ENCODE results near the gene COL1A1. TPM values are rescaled to one million over a fixed set of nuclear protein-coding genes. Genes with fewer than 3 reads are reported as not detected.
A peak's percentile ranks its signal among the peaks of the same experiment; 100 is the strongest.

COL1A1 gene
- total RNA-seq, 2 experiments from 2014 or later: 0.95 to 1.7 TPM

DNA sequence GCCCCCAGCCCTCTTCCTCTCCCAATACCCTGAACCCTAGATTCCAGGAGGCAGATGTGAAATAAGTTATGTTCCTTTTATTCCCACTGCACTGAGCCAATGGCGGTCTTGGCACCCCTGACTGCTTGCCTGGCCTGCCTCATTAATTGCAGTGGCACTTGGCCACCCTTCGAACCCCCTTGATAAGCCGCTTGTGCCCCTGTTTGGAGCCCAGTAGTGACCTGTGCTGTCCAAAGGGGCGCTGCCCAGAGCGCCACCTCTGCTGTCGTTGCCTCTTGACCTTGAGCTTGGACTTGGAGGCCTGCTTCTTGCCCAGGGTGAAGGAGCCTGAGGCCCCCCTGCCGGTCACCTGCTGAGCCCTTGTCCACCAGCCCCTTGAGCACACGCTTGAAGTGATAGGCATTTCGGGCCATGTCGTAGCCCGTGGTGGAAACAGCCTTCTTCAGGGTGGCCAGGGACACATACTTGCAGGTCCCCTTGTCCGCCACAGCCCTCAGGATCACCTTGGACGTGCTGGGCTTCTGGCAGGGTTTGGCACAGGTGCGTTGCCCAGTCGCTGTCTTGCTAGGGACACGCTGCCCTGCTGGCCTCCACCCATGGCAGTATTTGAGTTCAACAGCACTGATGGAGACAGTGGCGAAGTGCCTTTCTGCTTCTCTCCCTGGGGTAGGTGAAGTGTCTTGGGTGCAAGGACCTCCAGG is 29.9 kb downstream of the COL1A1 start:
- CTCF ChIA-PET: interaction anchor here (0.9 to 4.0 kb wide), 6 partner anchors 10 to 126 kb away, joined by 4 to 49 read pairs (median 8); no protein-coding TSS in a partner anchor

DNA sequence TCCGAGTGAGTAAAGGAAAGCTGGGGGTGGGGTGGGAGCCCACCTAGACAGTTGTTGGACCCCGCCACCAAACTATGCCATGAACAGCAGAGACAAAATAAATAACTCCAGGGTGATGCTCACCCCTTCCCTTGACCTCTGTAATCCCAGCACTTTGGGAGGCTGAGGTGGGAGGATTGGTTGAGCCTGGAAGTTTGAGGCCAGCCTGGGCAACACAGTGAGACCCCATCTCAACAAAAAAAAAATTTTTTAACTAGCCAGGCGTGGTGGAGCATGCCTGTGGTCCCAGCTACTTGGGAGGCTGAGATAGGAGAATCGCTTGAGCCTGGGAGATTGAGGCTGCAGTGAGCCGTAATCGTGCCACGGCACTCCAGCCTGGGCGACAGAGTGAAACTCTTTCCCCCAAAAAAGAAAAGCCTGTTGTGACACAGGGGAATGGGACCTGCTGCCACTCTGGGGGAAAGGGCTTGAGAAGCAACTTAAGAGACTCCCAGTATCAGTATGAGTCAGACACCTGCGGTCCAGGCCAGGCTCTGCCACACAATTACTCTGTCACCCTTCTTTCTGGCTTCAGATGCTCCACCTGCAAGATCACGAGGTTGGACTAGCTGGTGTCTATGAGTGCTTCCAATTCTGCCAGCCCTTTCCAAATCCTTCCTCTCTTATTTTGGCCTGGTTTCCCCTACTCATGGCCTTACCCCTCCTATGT is 30.6 kb downstream of the COL1A1 start:
- Mint-ChIP-seq H3K27me3 (ENCODE audit: low read depth) (no peaks in the 10 kb centered on the region), H3K9me3 (no peaks in the 10 kb centered on the region), H3K27ac (no peak overlapping the region), H3K36me3 (ENCODE audit: low read depth) (no peaks in the 10 kb centered on the region), H3K4me3 (no peak overlapping the region), H3K4me1 (ENCODE audit: low read depth) (peaks cover 10% of the 10 kb centered on the region)
- intact Hi-C loops (cut with micrococcal nuclease): no loop called here
- CTCF ChIA-PET: interaction anchor here (1.2 to 4.0 kb wide), 11 partner anchors 8 to 130 kb away, joined by 3 to 49 read pairs (median 10); partner anchors contain the start of genes COL1A1 and TMEM92
- no peak for DNase-seq

More for the DNA sequence above, 29.9 kb downstream of the COL1A1 start:
- H3K27ac Mint-ChIP-seq: no peak overlapping the region
- no peak for DNase-seq
- H3K36me3 Mint-ChIP-seq (ENCODE audit: low read depth): no peaks in the 10 kb centered on the region
- no peaks in the 10 kb centered on the region for H3K27me3 Mint-ChIP-seq (ENCODE audit: low read depth)
- H3K4me1 Mint-ChIP-seq (ENCODE audit: low read depth): peaks cover 10% of the 10 kb centered on the region
- no peak overlapping the region for H3K4me3 Mint-ChIP-seq
- intact Hi-C loops (cut with micrococcal nuclease): no loop called here
- no peaks in the 10 kb centered on the region for H3K9me3 Mint-ChIP-seq

DNA sequence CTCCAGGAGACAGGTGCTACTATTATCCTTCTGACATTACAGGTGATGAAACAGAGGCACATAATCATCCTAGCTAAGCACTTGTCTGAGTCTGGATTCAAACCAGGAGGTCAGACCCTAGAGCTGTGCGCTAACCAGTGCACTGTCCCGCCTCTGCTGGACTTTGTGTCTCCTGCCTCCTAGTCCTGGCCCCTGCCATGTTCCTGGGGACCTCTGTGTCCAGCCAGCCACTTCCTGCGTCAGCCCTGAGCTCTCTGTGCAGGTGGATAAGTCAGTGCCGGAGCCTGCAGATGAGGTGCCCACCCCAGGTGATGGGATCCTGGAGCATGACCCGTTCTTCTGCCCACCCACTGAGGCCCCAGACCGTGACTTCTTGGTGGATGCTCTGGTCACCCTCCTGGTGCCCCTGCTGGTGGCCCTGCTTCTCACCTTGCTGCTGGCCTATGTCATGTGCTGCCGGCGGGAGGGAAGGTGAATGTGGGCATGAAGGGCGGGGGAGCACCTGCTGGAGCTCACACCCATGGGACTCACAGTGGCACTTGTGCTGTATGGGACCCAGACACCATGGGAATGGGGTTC is 31.5 kb downstream of the COL1A1 start:
- no peaks in the 10 kb centered on the region for H3K27me3 Mint-ChIP-seq (ENCODE audit: low read depth)
- DNase-seq: no peak
- H3K9me3 Mint-ChIP-seq: no peaks in the 10 kb centered on the region
- intact Hi-C loops (cut with micrococcal nuclease): loop anchor here (1.0 kb wide), 2 partner anchors 28 to 127 kb away; no protein-coding TSS in a partner anchor
- H3K4me1 Mint-ChIP-seq (ENCODE audit: low read depth): peaks cover 10% of the 10 kb centered on the region
- no peak overlapping the region for H3K27ac Mint-ChIP-seq
- no peaks in the 10 kb centered on the region for H3K36me3 Mint-ChIP-seq (ENCODE audit: low read depth)
- CTCF ChIA-PET: interaction anchor here (0.6 to 4.0 kb wide), 43 partner anchors 8 to 330 kb away, joined by 3 to 49 read pairs (median 4); partner anchors contain the start of genes COL1A1, LRRC59 and TMEM92
- no peak overlapping the region for H3K4me3 Mint-ChIP-seq

DNA sequence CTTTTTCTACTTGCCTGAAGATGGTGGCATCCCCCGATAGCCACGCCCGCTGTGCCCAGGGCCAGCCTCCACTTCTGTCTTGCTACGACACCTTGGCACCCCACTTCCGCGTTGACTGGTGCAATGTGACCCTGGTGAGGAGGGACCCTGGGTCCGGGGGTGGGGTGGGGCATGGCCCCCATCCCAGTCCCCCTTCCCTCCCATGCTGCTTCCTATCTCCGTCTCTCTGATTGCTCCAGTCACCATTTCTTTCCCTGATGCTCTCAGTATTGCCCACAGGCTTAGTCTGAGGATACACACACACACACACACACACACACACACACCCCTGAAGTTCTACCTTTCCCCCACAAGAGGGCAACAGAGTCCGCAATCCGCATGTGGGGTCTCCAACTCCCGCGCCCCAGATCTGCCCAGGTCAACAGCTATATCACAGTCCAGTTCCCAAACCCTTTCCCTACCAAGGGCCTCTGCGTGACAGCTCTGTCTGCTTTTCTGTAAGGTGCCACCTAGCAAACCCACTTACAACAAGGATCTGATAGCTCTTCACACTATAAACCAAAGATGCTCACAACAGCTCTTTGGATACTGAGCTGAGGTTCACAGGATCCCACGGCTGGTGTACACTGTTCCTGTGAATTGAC is 32.2 kb downstream of the COL1A1 start:
- H3K4me1 Mint-ChIP-seq (ENCODE audit: low read depth): peaks cover 10% of the 10 kb centered on the region
- H3K27me3 Mint-ChIP-seq (ENCODE audit: low read depth): no peaks in the 10 kb centered on the region
- peak; percentile 57 for DNase-seq
- H3K27ac Mint-ChIP-seq: no peak overlapping the region
- peak overlapping the region; percentile 46 for H3K4me3 Mint-ChIP-seq
- no peaks in the 10 kb centered on the region for H3K9me3 Mint-ChIP-seq
- no peaks in the 10 kb centered on the region for H3K36me3 Mint-ChIP-seq (ENCODE audit: low read depth)
- intact Hi-C loops (cut with micrococcal nuclease): loop anchor here (1.0 kb wide), 2 partner anchors 29 to 128 kb away; no protein-coding TSS in a partner anchor
- CTCF ChIA-PET: interaction anchor here (0.6 to 4.0 kb wide), 44 partner anchors 8 to 330 kb away, joined by 3 to 49 read pairs (median 4); partner anchors contain the start of genes COL1A1, LRRC59 and TMEM92

DNA sequence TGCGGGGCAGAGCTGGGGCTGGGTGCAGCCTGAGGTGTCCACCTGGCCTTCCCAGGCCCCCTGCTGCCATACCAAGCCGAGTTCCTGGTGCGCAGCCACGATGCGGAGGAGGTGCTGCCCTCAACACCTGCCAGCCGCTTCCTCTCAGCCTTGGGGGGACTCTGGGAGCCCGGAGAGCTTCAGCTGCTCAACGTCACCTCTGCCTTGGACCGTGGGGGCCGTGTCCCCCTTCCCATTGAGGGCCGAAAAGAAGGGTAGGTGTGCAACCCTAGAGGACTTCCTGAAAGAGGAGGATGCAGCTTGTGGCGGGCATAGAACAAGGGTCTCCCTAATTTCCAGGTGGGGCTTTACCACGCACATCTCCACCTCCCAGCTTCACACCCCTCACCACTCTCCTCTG is 33.1 kb downstream of the COL1A1 start:
- intact Hi-C loops (cut with micrococcal nuclease): no loop called here

DNA sequence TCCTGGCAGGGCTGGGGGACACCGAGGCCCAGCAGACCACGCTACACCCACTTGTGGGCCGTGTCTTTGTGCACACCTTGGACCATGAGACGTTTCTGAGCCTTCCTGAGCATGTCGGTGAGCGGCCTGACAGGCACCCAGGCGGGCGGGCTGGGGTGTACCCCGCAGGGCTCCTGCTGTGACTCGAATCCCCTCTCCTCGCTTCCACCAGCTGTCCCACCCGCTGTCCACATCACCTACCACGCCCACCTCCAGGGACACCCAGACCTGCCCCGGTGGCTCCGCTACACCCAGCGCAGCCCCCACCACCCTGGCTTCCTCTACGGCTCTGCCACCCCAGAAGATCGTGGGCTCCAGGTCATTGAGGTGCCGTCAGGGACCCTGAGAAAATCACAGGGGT is 34.1 kb downstream of the COL1A1 start:
- intact Hi-C loops (cut with micrococcal nuclease): no loop called here
- H3K4me3 Mint-ChIP-seq: no peak overlapping the region
- H3K27ac Mint-ChIP-seq: no peak overlapping the region
- H3K4me1 Mint-ChIP-seq (ENCODE audit: low read depth): peaks cover 25% of the 10 kb centered on the region
- H3K9me3 Mint-ChIP-seq: no peaks in the 10 kb centered on the region
- H3K36me3 Mint-ChIP-seq (ENCODE audit: low read depth): no peaks in the 10 kb centered on the region
- no peaks in the 10 kb centered on the region for H3K27me3 Mint-ChIP-seq (ENCODE audit: low read depth)
- CTCF ChIA-PET: interaction anchor here (1.3 to 3.4 kb wide), 3 partner anchors 11 to 130 kb away, joined by 4 to 44 read pairs (median 6); no protein-coding TSS in a partner anchor
- DNase-seq: no peak

More for the DNA sequence above, 33.1 kb downstream of the COL1A1 start:
- no peak overlapping the region for H3K27ac Mint-ChIP-seq
- H3K4me3 Mint-ChIP-seq: no peak overlapping the region
- DNase-seq: no peak
- peaks cover 19% of the 10 kb centered on the region for H3K4me1 Mint-ChIP-seq (ENCODE audit: low read depth)
- no peaks in the 10 kb centered on the region for H3K36me3 Mint-ChIP-seq (ENCODE audit: low read depth)
- no peaks in the 10 kb centered on the region for H3K27me3 Mint-ChIP-seq (ENCODE audit: low read depth)
- no peaks in the 10 kb centered on the region for H3K9me3 Mint-ChIP-seq
- CTCF ChIA-PET: interaction anchor here (0.8 to 4.0 kb wide), 8 partner anchors 10 to 129 kb away, joined by 3 to 49 read pairs (median 8); partner anchors contain the start of gene PDK2

DNA sequence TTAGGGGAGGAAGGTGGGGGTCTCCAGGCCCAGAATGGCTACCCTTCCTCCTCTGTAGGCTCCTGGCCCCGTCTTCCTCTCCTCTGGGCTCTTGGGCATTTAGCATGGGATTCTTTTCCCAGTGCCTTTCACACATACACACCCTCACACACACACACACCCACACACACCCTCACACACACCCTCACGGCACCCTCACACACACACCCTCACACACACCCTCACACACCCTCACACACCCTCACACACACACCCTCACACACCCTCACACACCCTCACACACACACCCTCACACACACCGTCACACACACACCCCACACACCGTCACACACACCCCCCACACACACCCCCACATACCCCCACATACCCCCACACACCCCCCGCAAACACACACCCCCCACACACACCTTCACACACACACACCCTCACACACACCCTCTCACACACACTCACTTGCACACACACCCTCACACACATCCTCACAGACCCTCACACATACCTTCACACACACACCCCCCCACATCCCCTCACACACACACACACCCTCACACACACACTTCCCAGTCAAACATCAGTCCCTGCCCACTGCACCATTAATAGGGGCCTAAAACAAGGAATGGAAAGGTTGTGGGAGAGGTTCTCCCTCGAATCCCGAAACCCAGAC is 34.8 kb downstream of the COL1A1 start:
- CTCF ChIA-PET: no interaction called here
- Mint-ChIP-seq H3K4me3 (no peak overlapping the region), H3K9me3 (no peaks in the 10 kb centered on the region), H3K27me3 (ENCODE audit: low read depth) (no peaks in the 10 kb centered on the region), H3K36me3 (ENCODE audit: low read depth) (no peaks in the 10 kb centered on the region), H3K4me1 (ENCODE audit: low read depth) (peaks cover 32% of the 10 kb centered on the region), H3K27ac (no peak overlapping the region)
- intact Hi-C loops (cut with micrococcal nuclease): no loop called here
- no peak for DNase-seq

DNA sequence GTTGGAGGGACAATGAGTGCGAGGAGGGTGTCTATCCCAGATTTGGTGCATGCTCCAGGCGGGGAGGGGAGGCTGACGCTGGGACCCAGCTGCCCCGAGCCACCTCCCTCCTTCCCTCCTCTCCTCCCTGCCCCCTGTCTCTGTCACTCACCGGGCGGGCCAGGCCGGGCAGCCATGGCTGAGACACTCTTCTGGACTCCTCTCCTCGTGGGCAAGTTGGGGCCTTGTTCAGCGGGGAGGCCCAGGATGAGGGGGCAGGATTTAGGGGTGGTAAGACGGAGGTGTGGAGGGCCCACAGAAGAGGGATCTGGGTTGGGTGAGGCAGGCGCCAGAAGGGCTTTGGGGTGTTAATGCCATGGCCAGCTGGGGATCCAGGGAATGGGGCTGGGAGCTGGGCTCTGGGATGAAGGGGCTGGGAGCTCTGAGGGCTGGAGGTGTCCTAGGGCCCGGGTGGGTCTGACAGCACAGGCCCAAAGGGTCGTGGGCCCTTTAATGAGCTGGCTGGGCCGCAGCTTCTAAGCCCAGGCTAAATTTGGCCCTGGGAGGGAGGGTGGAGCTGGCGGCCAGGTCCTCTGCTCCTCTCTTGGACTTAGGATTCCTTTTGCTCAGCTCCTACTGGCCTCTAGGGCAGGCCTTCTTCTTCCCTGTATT is 35.4 kb downstream of the COL1A1 start, which contains the start of gene SGCA:
Gene SGCA, plus strand, starts transcription at position 139 of the 651 bp plus-strand sequence. Its CDS starts 36 bp downstream, at position 175.
- Mint-ChIP-seq H3K27me3 (ENCODE audit: low read depth) (no peaks in the 10 kb centered on the region), H3K4me3 (no peak within 1 kb of the TSS), H3K36me3 (ENCODE audit: low read depth) (no peaks in the 10 kb centered on the region), H3K27ac (no peak within 1 kb of the TSS), H3K4me1 (ENCODE audit: low read depth) (peaks cover 37% of the 10 kb centered on the region), H3K9me3 (no peaks in the 10 kb centered on the region)
- DNase-seq: no peak
- CTCF ChIA-PET: interaction anchor here (1.3 to 1.4 kb wide), 2 partner anchors 8 to 196 kb away, joined by 3 read pairs; no protein-coding TSS in a partner anchor
- intact Hi-C loops (cut with micrococcal nuclease): no loop called here

DNA sequence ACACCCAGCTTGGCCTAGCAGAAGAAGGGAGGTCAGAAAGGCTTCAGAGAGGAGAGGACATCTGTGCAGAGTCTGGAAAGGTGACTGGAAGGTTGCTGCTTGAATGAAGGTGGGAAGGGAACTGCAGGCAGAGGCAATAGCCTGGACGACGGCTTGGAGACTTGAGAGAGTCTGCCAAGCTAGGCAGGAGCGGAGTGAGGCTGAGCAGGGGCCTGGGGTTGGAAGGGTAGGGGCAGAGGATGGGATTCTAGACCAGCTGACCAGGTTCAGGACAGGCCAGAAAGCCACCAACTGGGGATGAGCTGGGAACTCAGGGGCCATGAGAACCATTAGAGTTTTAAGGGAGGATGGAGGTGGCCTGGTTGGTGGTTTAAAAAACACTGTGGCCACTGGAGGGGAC is 36.0 kb downstream of the COL1A1 start:
- Mint-ChIP-seq H3K36me3 (ENCODE audit: low read depth) (no peaks in the 10 kb centered on the region), H3K27me3 (ENCODE audit: low read depth) (no peaks in the 10 kb centered on the region), H3K4me1 (ENCODE audit: low read depth) (peaks cover 41% of the 10 kb centered on the region), H3K9me3 (no peaks in the 10 kb centered on the region), H3K27ac (no peak overlapping the region), H3K4me3 (no peak overlapping the region)
- intact Hi-C loops (cut with micrococcal nuclease): no loop called here
- DNase-seq: no peak
- CTCF ChIA-PET: interaction anchor here (1.3 to 2.2 kb wide), 3 partner anchors 8 to 197 kb away, joined by 3 to 8 read pairs (median 3); no protein-coding TSS in a partner anchor

DNA sequence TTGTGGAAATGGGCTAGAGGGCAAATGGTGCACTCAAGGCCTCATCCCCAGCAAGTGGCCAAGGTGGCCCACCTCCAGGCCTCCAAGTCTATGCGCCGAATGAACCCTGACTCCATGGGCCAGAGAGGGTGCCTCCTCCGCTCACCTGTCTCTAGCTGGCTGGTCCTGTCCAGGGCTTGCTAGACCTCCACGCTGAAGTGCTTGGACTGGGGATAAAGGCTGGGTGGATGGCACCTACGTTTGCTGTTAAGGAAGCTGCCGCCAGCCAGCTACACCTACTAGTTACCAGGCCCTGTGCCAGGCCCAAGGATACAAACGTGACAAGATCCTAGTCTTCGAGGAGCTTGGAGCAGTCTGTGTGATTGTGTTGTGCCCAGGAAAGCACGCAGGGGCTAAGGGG is 36.4 kb downstream of the COL1A1 start:
- no peaks in the 10 kb centered on the region for H3K27me3 Mint-ChIP-seq (ENCODE audit: low read depth)
- no peak overlapping the region for H3K4me3 Mint-ChIP-seq
- H3K27ac Mint-ChIP-seq: no peak overlapping the region
- no peaks in the 10 kb centered on the region for H3K36me3 Mint-ChIP-seq (ENCODE audit: low read depth)
- H3K9me3 Mint-ChIP-seq: no peaks in the 10 kb centered on the region
- CTCF ChIA-PET: interaction anchor here (1.3 to 2.2 kb wide), 3 partner anchors 9 to 197 kb away, joined by 3 to 8 read pairs (median 3); no protein-coding TSS in a partner anchor
- intact Hi-C loops (cut with micrococcal nuclease): no loop called here
- DNase-seq: no peak
- peaks cover 41% of the 10 kb centered on the region for H3K4me1 Mint-ChIP-seq (ENCODE audit: low read depth)

DNA sequence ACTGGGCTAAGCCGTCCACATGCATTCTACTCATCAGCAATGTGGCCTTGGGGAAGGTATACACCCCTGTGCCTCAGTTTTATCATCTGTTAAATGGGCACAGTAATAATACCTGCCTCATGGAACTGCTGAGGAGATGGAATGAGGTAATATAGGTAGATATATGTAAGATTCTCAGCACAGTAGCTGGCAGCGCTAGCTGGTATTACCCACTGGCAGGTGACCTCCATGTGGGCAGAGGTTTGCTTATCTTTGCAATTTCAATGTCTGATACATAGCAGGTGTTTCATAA is 36.8 kb downstream of the COL1A1 start:
- Mint-ChIP-seq H3K36me3 (ENCODE audit: low read depth) (no peaks in the 10 kb centered on the region), H3K4me1 (ENCODE audit: low read depth) (peaks cover 41% of the 10 kb centered on the region), H3K27ac (no peak overlapping the region), H3K9me3 (no peaks in the 10 kb centered on the region), H3K4me3 (no peak overlapping the region), H3K27me3 (ENCODE audit: low read depth) (no peaks in the 10 kb centered on the region)
- intact Hi-C loops (cut with micrococcal nuclease): no loop called here
- CTCF ChIA-PET: interaction anchor here (1.3 to 2.2 kb wide), 3 partner anchors 9 to 198 kb away, joined by 3 to 8 read pairs (median 3); no protein-coding TSS in a partner anchor
- no peak for DNase-seq

All from activated naive CD4-positive, alpha-beta T cell treated with anti-CD3 and anti-CD28 coated beads for 36 hours (primary cell).